ENCODE data around the gene KANK2.

KANK2 gene

GRCh38 chr19:11234486-11235075, 37.2 kb upstream of the KANK2 start:
- no peak for DNase-seq (ENCODE audit: low spot score)
- TF ChIP-seq CTCF (IDR thresholded peaks at IDR 0.05; ENCODE audit: extremely low read depth, insufficient read depth, missing control alignments), result no peak
- in situ Hi-C loops (cut with MboI; ENCODE audit: low pct_unique_long_range_greater_than_20kb, low sequenced_read_pairs, unreplicated experiment), result no loop called here

GRCh38 chr19:11233073-11233472, 35.7 kb upstream of the KANK2 start:
- in situ Hi-C loops (cut with MboI; ENCODE audit: low pct_unique_long_range_greater_than_20kb, low sequenced_read_pairs, unreplicated experiment), result no loop called here
- TF ChIP-seq CTCF (IDR thresholded peaks at IDR 0.05; ENCODE audit: extremely low read depth, insufficient read depth, missing control alignments), result no peak
- DNase-seq (ENCODE audit: low spot score), result no peak

GRCh38 chr19:11232555-11232954, 35.2 kb upstream of the KANK2 start:
- in situ Hi-C loops (cut with MboI; ENCODE audit: low pct_unique_long_range_greater_than_20kb, low sequenced_read_pairs, unreplicated experiment), result no loop called here
- TF ChIP-seq CTCF (IDR thresholded peaks at IDR 0.05; ENCODE audit: extremely low read depth, insufficient read depth, missing control alignments), result no peak
- DNase-seq (ENCODE audit: low spot score), result no peak

GRCh38 chr19:11230621-11231386, 33.5 kb upstream of the KANK2 start:
- DNase-seq (ENCODE audit: low spot score), result no peak
- TF ChIP-seq CTCF (IDR thresholded peaks at IDR 0.05; ENCODE audit: extremely low read depth, insufficient read depth, missing control alignments), result no peak
- in situ Hi-C loops (cut with MboI; ENCODE audit: low pct_unique_long_range_greater_than_20kb, low sequenced_read_pairs, unreplicated experiment), result no loop called here

- in situ Hi-C loops (cut with MboI; ENCODE audit: low pct_unique_long_range_greater_than_20kb, low sequenced_read_pairs, unreplicated experiment), result no loop called here
- no peak for DNase-seq (ENCODE audit: low spot score)
- TF ChIP-seq CTCF (IDR thresholded peaks at IDR 0.05; ENCODE audit: extremely low read depth, insufficient read depth, missing control alignments), result no peak
Observed at GRCh38 chr19:11227195-11227886, 30.0 kb upstream of the KANK2 start.

- no peak for TF ChIP-seq CTCF (IDR thresholded peaks at IDR 0.05; ENCODE audit: extremely low read depth, insufficient read depth, missing control alignments)
- DNase-seq (ENCODE audit: low spot score), result no peak
- in situ Hi-C loops (cut with MboI; ENCODE audit: low pct_unique_long_range_greater_than_20kb, low sequenced_read_pairs, unreplicated experiment), result no loop called here
Observed at GRCh38 chr19:11226716-11227166, 29.4 kb upstream of the KANK2 start.

Measured in GM13977 (cell line).